Suppressor macrophage (primary cell): ENCODE results near the gene KCNA10.

ENCODE experiments used
- DNase-seq, 4 experiments: peaks; one replicate each; pipeline ENCODE4 v3.0.0-alpha.2; 2020 to 2022

KCNA10 gene

DNA sequence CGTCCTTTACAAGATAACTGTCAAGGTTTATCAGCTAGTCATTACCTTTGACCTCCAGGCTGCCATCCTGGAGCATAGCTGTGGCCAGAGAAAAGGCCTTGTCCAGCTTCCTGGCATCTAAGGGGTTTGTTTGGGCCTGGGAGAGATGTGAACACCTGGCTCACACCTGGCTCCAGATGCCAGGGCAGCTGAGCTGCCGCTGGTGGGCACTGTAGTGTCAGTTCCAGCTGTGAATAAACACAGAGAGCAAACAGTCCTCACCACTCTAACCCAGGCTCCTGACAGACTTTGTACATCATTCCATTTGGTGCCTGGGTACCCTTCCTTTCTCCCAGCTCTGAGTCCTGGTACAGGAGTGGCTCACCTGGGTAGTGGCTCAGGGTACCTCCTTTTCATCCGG, 14.3 kb upstream of the KCNA10 start:
- DNase-seq: no peak

DNA sequence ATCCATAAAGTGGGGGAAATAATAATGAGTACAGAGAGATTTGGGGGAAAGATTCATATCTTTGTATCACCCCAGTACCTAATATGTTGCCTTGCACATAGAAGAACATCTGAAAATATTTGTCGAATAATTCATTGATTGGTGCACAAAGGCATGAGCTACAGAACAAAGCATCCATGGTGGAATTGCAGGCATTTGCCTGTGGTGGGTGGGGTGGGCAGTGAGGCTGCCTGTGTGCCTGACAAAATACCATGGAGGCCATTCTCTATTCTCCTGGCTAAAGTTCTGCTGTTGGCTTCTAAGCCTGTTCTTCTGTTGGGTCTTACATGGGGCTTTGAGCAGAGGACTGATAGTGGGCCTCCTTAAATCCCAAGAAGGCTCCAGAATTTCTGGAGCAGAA, 10.0 kb upstream of the KCNA10 start:
- DNase-seq: no peak

- DNase-seq: no peak
These were observed 7.3 kb upstream of the KCNA10 start for GRCh38 chr1:110526201-110526780.

DNA sequence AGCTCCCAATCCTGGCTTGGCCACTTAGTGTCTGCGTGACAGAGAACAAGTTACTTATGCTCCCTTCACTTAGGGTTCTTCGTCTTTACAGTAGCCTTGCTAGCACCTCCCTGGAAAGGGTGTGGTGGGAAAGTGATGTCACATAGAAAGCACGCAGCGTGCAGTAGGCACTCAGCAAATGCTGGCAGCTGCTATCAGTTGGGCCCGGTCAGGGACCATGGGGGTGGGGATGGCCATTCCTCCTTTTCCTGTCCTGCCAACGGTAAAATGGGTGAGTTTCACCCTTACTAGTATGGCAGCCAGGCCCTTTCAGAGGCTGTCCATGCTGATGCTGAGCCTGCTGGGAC, 6.2 kb upstream of the KCNA10 start:
- no peak for DNase-seq

GRCh38 chr1:110524311-110525248, 5.6 kb upstream of the KCNA10 start:
- DNase-seq: peak in 3 of 4 experiments; percentile 46 to 59 (median 57)

DNA sequence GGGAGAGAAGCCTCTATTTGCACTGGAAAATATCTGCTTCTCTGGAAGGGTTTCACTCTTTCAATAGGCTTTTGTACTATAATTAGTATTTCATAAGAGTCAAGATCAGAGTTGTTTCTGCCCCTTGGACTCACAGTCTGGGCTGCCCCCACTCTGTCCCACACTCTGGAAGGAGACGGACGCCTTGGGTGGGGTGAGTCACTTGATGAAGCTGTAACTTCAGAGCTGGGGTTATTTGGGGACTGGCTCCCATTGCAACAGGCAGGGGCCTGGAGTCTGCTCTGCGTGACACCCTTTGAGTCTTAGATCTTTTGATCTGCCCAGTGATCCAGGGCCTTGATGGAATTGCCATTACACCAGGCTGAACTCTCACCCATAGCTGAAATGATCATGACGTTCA, 4.0 kb upstream of the KCNA10 start:
- peak; percentile 80 to 92 (median 89) for DNase-seq

- peak in 1 of 4 experiments; percentile 43 for DNase-seq
These were observed 3.6 kb upstream of the KCNA10 start for GRCh38 chr1:110522560-110522959.

DNA sequence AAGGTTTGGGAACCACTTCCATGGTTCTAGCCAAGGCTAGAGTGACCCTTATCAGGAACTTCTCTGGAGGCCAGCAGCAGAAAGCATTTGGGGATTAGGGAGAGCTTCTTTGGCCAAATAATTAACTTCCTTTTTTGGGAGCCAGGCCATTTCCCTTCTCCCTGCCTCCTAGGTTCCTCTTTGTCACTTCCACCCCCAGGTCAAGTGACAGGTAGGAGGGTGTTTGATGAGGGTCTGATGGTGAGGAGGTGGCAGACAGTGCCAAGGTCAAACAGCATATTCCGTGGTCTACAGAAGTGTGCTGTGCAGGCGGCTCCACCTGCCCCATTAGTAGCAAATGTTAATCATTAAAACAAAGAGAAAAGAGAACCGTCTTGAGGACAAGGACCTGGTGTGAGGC, 1.9 kb upstream of the KCNA10 start:
- DNase-seq: peak; percentile 50 to 81 (median 80)

- peak in 3 of 4 experiments; percentile 54 to 77 (median 69) for DNase-seq
These were observed 3.1 kb downstream of the KCNA10 start for GRCh38 chr1:110515891-110516290.

DNA sequence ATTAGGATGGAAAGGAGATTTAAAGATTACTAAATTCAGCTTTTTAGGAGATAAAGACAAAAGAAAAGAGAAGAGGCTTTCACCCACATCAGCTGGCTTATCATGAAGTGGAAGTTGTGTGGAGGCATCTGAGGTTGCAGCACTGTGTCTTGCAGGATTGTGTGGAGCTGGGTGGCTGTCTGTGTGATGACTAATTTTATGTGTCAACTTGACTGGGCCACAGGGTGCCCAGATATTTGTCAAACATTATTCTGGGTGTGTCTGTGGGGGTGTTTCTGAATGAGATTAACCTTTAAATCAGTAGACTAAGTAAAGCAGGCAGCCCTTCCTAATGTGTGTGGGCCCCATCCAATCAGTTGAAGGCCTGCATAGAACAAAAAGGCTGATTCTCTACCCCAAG, 3.9 kb downstream of the KCNA10 start:
- peak; percentile 79 to 90 (median 83) for DNase-seq

- peak in 3 of 4 experiments; percentile 40 to 57 (median 52) for DNase-seq
These were observed 5.5 kb downstream of the KCNA10 start for GRCh38 chr1:110513511-110513910.

DNA sequence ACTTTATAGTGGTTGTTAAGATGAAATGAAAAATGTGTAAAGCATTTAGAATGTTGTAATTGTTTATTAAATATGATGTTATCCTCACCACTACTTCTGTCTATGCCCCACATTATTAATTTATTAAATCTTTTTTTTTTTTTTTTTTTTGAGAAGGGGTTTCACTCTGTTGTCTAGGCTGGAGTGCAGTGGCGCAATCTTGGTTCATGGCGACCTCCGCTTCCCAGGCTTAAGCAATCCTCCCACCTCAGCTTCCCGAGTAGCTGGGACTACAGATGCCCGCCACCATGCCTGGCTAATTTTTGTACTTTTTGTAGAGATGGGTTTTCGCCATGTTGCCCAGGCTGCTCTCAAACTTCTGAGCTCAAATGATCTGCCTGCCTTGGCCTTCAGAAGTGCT, 7.5 kb downstream of the KCNA10 start:
- DNase-seq: peak in 3 of 4 experiments; percentile 49 to 59 (median 54)

- DNase-seq: peak in 3 of 4 experiments; percentile 52 to 68 (median 66)
These were observed 8.1 kb downstream of the KCNA10 start for GRCh38 chr1:110510921-110511320.

DNA sequence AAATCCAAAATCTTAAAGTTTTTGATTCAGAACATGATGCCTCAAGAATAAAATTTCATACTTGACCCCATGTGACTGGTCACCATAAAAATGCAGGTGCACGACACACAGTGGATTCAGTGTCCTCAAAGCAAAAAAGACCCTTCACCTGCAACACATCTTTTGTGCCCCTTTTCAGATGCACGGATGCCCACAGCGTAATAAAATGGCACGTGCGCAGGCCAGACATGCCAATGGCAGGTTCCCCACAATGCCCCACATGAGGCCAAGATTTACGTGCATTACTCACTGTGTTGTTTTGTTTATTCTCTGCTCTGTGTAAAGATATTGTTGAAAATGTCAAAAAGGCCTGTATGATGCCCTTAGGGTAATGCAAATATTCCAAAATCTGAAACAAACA, 9.3 kb downstream of the KCNA10 start:
- no peak for DNase-seq

DNA sequence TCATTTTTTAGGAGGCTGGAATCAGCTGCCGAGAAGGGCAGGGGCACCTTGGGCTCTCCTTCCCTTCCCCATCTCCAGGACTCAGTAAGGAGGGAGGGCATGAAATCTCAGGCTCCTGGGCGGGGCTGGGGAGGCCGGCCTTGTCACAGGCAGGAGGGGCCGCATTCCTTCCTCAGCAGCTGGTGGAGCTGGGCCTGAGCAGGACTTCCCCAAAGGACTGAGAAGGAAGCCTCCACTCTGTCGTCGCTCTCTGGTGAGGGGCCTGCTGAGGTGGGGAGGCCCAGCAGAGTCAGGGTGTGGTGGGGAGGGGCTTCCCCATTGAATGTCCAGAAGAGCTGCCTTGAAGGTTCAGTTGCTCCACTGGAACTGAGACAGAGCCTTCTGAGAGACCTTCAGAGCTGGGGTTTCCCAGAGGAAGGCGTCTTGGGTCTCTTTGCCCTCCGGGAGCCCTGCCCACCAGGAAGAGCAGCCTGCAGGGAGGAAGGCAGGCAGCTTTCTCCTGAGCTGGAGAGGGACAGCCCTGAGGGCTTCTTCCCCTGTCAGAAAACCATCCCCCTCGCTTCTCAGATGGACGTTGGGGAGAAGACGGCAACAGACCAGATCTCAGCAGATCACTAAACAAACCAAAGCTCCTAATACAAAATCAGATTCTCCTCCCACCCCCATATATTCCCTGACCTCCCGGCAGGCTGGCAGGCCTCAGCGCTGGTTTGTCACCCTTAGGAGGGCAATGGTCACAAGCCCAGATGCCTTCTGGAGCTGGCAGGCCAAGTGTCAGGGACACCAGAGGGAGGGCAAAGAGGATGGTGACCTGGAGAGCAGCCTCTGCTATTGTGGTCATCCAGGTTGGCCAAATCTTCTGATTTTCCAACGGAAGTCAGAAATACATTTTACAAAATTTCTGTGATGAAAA, 10.7 kb downstream of the KCNA10 start:
- peak; percentile 85 to 95 (median 92) for DNase-seq

GRCh38 chr1:110506541-110506940, 12.4 kb downstream of the KCNA10 start:
- DNase-seq: peak; percentile 75 to 89 (median 86)

GRCh38 chr1:110505596-110505995, 13.4 kb downstream of the KCNA10 start:
- no peak for DNase-seq

- DNase-seq: peak; percentile 87 to 94 (median 89)
These were observed 14.7 kb downstream of the KCNA10 start for GRCh38 chr1:110504226-110504625.

DNA sequence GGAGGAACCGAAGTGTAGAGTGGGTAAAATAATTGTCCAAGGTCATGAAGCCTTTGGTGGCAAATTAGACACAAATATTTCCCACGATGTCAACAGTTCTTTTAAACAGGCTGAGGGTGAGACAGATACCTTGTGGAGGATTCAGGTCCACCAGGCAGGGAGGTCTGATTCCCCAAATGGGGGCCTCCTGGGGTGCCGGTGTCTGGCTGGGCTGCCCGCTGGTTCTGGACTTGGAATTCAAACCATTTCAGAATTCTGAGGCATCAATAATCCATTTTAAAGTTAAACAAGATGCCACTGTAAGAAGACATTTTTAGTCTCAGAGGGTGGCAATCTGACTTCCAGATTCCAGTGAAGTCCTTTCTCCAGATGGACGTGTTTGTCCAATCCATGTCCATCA, 15.5 kb downstream of the KCNA10 start:
- no peak for DNase-seq

- DNase-seq: peak; percentile 81 to 95 (median 88)
These were observed 16.4 kb downstream of the KCNA10 start for GRCh38 chr1:110502402-110503151.

- peak in 2 of 4 experiments; percentile 28 to 34 for DNase-seq
These were observed 17.4 kb downstream of the KCNA10 start for GRCh38 chr1:110501488-110502132.
